Measurements from ENCODE around the gene KRTAP3-3.

Gene KRTAP3-3

DNA sequence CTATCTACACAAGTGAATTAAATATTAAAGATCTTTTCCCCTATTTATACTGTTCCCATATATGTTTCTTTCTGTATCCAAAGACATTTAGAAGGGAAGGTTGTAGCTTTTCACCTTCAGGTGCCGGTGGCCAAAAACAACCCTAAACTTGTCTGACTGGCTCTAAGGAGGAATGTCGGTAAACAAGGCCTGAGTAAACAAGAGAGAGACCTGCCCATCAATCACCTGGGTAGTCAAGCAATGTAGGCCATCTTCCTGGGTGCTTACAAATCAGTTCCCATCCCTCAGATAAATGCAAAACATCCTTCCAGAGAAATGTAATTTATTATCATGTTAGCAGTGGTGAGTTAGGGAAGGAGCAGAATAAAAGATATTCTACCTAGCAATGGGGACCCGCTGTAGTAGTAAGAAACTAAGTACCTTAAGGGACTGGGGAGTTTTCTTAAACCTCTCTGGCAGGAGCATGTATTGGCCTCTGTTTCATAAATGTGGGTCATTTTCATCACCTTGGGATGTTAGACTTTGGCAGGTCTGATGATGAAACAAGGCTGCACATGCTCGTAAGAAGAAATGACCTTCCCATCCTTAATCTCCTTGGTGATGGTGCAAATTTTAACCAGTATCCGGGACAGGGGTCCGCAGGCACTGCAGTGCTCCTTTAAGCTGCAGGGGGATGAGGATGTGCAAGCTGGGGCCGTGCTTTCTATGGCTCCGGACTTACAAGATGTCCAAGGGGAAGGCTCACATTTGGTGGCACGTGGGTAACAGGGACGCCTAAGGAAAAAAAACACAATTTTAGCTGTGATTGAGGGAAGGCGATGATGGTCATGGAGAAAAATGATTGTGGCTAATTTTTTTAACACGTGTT, 35.6 kb downstream of the KRTAP3-3 start:
- TF ChIP-seq GATA2 (IDR thresholded peaks at IDR 0.05; ENCODE audit: low read depth, low read length) (no peak), GATA3 (IDR thresholded peaks at IDR 0.05; ENCODE audit: low read depth, low read length) (no peak)

GRCh38 chr17:40956401-40957254, 37.3 kb downstream of the KRTAP3-3 start:
- TF ChIP-seq GATA2 (IDR thresholded peaks at IDR 0.05; ENCODE audit: low read depth, low read length) = no peak
- no peak for TF ChIP-seq GATA3 (IDR thresholded peaks at IDR 0.05; ENCODE audit: low read depth, low read length)

GRCh38 chr17:40953881-40954280, 40.1 kb downstream of the KRTAP3-3 start:
- TF ChIP-seq GATA3 (IDR thresholded peaks at IDR 0.05; ENCODE audit: low read depth, low read length) (no peak), GATA2 (IDR thresholded peaks at IDR 0.05; ENCODE audit: low read depth, low read length) (no peak)

DNA sequence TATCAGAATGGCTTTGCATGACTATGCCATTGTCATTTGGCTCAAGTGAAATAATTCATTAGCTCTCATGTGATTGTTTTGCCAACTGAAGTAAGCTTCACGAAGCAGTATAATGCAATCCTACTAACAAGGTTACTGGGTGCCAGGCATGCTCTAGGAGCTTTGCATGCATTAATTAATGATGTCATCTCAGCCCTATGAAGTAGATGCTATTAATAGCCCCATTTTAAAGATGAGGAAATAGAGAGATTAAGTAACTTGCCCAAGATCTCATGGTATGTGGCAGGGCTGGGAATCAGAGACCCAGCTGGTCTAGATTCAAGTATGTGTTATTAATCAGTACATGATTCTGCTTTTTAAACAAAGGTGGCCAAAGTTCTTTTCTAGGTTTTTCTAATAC, 41.3 kb downstream of the KRTAP3-3 start:
- TF ChIP-seq GATA3 (IDR thresholded peaks at IDR 0.05; ENCODE audit: low read depth, low read length) = no peak
- no peak for TF ChIP-seq GATA2 (IDR thresholded peaks at IDR 0.05; ENCODE audit: low read depth, low read length)

DNA sequence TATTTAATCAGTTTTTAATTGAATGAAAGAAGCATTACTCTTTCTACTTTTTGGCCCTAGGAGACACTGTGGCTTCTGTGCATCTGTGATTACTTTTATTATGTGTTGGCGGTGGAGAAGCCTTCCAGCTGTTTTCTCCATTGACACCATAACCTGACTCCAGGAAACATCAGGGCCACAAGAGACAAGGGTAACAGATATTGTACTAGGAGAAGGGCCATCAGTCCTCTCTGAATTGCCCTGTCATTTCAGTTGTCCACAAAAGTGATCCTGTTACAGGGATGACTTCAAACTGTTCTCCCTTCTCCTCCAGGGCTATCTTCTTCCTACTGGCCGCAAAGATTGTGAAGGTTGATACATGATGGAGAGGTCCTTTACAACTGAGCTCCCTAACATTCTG, 41.8 kb downstream of the KRTAP3-3 start:
- TF ChIP-seq GATA3 (IDR thresholded peaks at IDR 0.05; ENCODE audit: low read depth, low read length) (no peak), GATA2 (IDR thresholded peaks at IDR 0.05; ENCODE audit: low read depth, low read length) (no peak)

- TF ChIP-seq GATA3 (IDR thresholded peaks at IDR 0.05; ENCODE audit: low read depth, low read length) = no peak
- no peak for TF ChIP-seq GATA2 (IDR thresholded peaks at IDR 0.05; ENCODE audit: low read depth, low read length)
Observed at GRCh38 chr17:40951011-40951622, 42.8 kb downstream of the KRTAP3-3 start.

DNA sequence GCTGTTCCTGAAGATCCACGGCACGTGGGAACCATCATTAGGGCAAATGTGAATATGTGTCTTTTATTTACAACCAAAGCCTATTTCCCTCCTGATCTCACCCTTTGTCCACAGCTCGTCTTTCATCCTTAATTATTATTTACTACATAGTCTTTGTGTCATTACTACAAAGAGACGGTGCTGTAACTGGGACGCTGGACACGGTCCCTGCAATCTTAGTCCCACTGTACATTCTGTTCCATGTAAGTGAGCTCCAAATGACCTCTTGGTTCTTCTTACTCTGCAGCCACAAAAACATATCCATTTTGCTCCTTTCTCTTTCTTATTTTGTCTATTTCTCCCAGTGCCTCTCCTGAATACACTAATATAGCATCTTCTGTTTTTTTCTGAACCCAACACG, 43.8 kb downstream of the KRTAP3-3 start:
- TF ChIP-seq GATA2 (IDR thresholded peaks at IDR 0.05; ENCODE audit: low read depth, low read length) (no peak), GATA3 (IDR thresholded peaks at IDR 0.05; ENCODE audit: low read depth, low read length) (no peak)

DNA sequence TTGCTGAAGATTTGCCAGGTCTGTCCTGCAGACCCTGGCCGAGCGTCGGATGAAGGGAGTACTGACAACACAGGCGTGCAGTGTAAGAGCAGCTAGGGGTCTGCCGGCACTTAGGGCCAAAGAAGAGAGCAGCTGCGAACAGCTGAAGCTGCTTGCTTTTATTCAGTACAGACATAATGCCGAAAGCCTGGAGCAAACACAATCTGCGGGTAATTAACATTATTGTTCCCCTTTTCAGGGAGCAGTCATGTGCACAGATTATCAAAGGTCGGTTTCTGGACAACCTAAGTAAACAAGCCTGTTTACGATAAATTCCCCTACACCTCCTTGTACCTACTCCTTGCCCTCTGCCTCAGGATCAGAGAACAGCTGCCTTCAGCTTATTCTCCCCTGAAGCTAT, 44.5 kb downstream of the KRTAP3-3 start:
- TF ChIP-seq GATA2 (IDR thresholded peaks at IDR 0.05; ENCODE audit: low read depth, low read length) = no peak
- no peak for TF ChIP-seq GATA3 (IDR thresholded peaks at IDR 0.05; ENCODE audit: low read depth, low read length)

- no peak for TF ChIP-seq GATA2 (IDR thresholded peaks at IDR 0.05; ENCODE audit: low read depth, low read length)
- no peak for TF ChIP-seq GATA3 (IDR thresholded peaks at IDR 0.05; ENCODE audit: low read depth, low read length)
Observed at GRCh38 chr17:40947929-40948328, 46.0 kb downstream of the KRTAP3-3 start.

DNA sequence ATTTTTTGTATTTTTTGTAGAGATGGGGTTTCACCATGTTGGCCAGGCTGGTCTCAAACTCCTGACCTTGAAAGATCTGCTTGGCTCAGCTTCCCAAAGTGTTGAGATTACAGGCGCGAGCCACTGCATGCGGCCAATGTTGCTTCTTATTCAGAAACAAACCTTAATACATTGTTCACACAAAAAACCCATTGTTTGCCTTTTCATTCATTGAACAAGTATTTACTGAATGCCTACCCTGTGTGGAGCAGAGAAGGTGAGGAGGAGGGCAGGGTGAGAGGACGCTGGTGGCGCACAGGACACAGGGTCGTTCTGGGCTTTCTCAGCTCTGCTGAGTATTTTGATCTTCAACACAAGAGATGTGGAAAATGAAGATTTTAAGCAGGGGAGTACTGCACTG, 48.5 kb downstream of the KRTAP3-3 start:
- TF ChIP-seq GATA2 (IDR thresholded peaks at IDR 0.05; ENCODE audit: low read depth, low read length) (no peak), GATA3 (IDR thresholded peaks at IDR 0.05; ENCODE audit: low read depth, low read length) (no peak)

GRCh38 chr17:40944531-40944930, 49.4 kb downstream of the KRTAP3-3 start:
- TF ChIP-seq GATA3 (IDR thresholded peaks at IDR 0.05; ENCODE audit: low read depth, low read length) (no peak), GATA2 (IDR thresholded peaks at IDR 0.05; ENCODE audit: low read depth, low read length) (no peak)
